Common myeloid progenitor, CD34-positive (primary cell): ENCODE measurements around the gene BACH1.

Source experiments
- CTCF ChIA-PET: fragments of 350-600 bp; sonication (Branson Sonifier 250); formaldehyde crosslinking; loops from one replicate; lab custom pipeline; 2021; ENCODE audit warnings: antibody characterized with exemption; lab: Charles Lee
- POLR2A ChIA-PET: fragments of 350-600 bp; sonication (Branson Sonifier 250); formaldehyde crosslinking; loops from one replicate; lab custom pipeline; 2021; ENCODE audit warnings: antibody characterized with exemption; lab: Charles Lee
- DNase-seq, 3 donors: peaks; one replicate each; pipeline versions ENCODE4 v3.0.0 to v3.0.0-alpha.2; 2013
- H3K27ac ChIP-seq, 2 experiments: 1 replicate in 1 of 2; 2 replicates in 1 of 2; pipeline ENCODE4 v1.7.0; 2013; ENCODE audit warnings: inconsistent platforms in 2 of 2, low read length in 2 of 2, mild to moderate bottlenecking in 2 of 2, low read depth in 1 of 2, moderate library complexity in 1 of 2; ENCODE audit not compliant: severe bottlenecking in 2 of 2, insufficient read depth in 1 of 2, poor library complexity in 1 of 2
- H3K27me3 ChIP-seq, 5 experiments: replicated peaks in 2 of 5; 1 replicate in 3 of 5; 2 replicates in 2 of 5; pipeline versions ENCODE4 v1.6.1 to v1.7.0; 2013; ENCODE audit warnings: low read length in 4 of 5, mild to moderate bottlenecking in 2 of 5, moderate library complexity in 2 of 5, inconsistent platforms in 1 of 5; ENCODE audit not compliant: insufficient read depth in 5 of 5, control insufficient read depth in 4 of 5
- H3K36me3 ChIP-seq, 4 experiments: 1 replicate in 2 of 4; 2 replicates in 2 of 4; pipeline versions ENCODE4 v1.6.1 to v1.7.0; 2013; ENCODE audit warnings: low read length in 3 of 4, control low read depth in 1 of 4, mild to moderate bottlenecking in 1 of 4; ENCODE audit not compliant: control insufficient read depth in 4 of 4, insufficient read depth in 4 of 4
- H3K4me1 ChIP-seq, 4 experiments: 1 replicate in 3 of 4; 2 replicates in 1 of 4; pipeline versions ENCODE4 v1.6.1 to v1.7.1; 2013; ENCODE audit warnings: low read length in 3 of 4, mild to moderate bottlenecking in 3 of 4, control low read depth in 1 of 4, inconsistent platforms in 1 of 4, moderate library complexity in 1 of 4; ENCODE audit not compliant: control insufficient read depth in 4 of 4, insufficient read depth in 4 of 4; ENCODE audit errors: control extremely low read depth in 1 of 4
- H3K4me3 ChIP-seq, 7 experiments: 1 replicate in 4 of 7; 2 replicates in 3 of 7; pipeline versions ENCODE4 v1.5.1 to v1.7.0; 2013; ENCODE audit warnings: mild to moderate bottlenecking in 7 of 7, low read length in 6 of 7, moderate library complexity in 6 of 7, inconsistent platforms in 2 of 7, low read depth in 2 of 7, control low read depth in 1 of 7; ENCODE audit not compliant: insufficient read depth in 4 of 7, control insufficient read depth in 1 of 7; ENCODE audit errors: extremely low read depth in 1 of 7
- H3K9me3 ChIP-seq, 5 experiments: 1 replicate in 4 of 5; 2 replicates in 1 of 5; pipeline versions ENCODE4 v1.6.1 to v1.7.1; 2013; ENCODE audit warnings: low read length in 4 of 5, mild to moderate bottlenecking in 2 of 5, inconsistent platforms in 1 of 5, low read depth in 1 of 5, moderate library complexity in 1 of 5; ENCODE audit not compliant: control insufficient read depth in 4 of 5, insufficient read depth in 2 of 5; ENCODE audit errors: control extremely low read depth in 1 of 5
- WGBS: methylation state at CpG from one replicate; pipeline ENCODE4 v1.1.5; 2013; ENCODE audit not compliant: insufficient coverage; 5-methylcytosine and 5-hydroxymethylcytosine counted together

The BACH1 gene

GRCh38 chr21:29377266-29377665, 78.5 kb downstream of the BACH1 start:
- Histone ChIP-seq H3K27me3 (no peaks in the 10 kb centered on the region), H3K4me3 (no peak overlapping the region), H3K9me3 (peaks cover 0 to 2% (median 0%) of the 10 kb centered on the region in 5 experiments), H3K36me3 (peaks cover 0 to 6% (median 3%) of the 10 kb centered on the region in 4 experiments), H3K4me1 (peaks cover 0 to 8% (median 4%) of the 10 kb centered on the region in 4 experiments), H3K27ac (no peak overlapping the region)
- ChIA-PET POLR2A (no interaction called here), CTCF (interaction anchor here (1.4 to 1.7 kb wide), 5 partner anchors 213 to 289 kb away, joined by 3 to 10 read pairs (median 7); no protein-coding TSS in a partner anchor)
- 86% methylated on average over 3 of the region's 4 CpGs for WGBS
- DNase-seq, result no peak

- H3K27ac ChIP-seq, result no peak overlapping the region
- CTCF ChIA-PET, result interaction anchor here (1.1 to 1.2 kb wide), 2 partner anchors 214 to 290 kb away, joined by 4 to 6 read pairs; no protein-coding TSS in a partner anchor
- H3K27me3 ChIP-seq, result no peaks in the 10 kb centered on the region
- no peak for DNase-seq
- 100% methylated on average over 1 of the region's 4 CpGs for WGBS
- POLR2A ChIA-PET, result no interaction called here
- peaks cover 0 to 8% (median 4%) of the 10 kb centered on the region in 4 experiments for H3K4me1 ChIP-seq
- peaks cover 0 to 2% (median 0%) of the 10 kb centered on the region in 5 experiments for H3K9me3 ChIP-seq
- no peaks in the 10 kb centered on the region for H3K36me3 ChIP-seq
- H3K4me3 ChIP-seq, result no peak overlapping the region
Observed at GRCh38 chr21:29378832-29379231, 80.1 kb downstream of the BACH1 start.

- peaks cover 0 to 2% (median 0%) of the 10 kb centered on the region in 5 experiments for H3K9me3 ChIP-seq
- POLR2A ChIA-PET, result no interaction called here
- CTCF ChIA-PET, result interaction anchor here (1.2 kb wide), 1 partner anchor 291 kb away, joined by 6 read pairs; no protein-coding TSS in a partner anchor
- whole genome bisulfite sequencing, result 90% methylated on average over 3 of the region's 6 CpGs
- H3K27me3 ChIP-seq, result no peaks in the 10 kb centered on the region
- H3K36me3 ChIP-seq, result no peaks in the 10 kb centered on the region
- peaks cover 0 to 8% (median 4%) of the 10 kb centered on the region in 4 experiments for H3K4me1 ChIP-seq
- no peak overlapping the region for H3K27ac ChIP-seq
- no peak overlapping the region for H3K4me3 ChIP-seq
- no peak for DNase-seq
Observed at GRCh38 chr21:29379517-29380054, 80.9 kb downstream of the BACH1 start.

DNA sequence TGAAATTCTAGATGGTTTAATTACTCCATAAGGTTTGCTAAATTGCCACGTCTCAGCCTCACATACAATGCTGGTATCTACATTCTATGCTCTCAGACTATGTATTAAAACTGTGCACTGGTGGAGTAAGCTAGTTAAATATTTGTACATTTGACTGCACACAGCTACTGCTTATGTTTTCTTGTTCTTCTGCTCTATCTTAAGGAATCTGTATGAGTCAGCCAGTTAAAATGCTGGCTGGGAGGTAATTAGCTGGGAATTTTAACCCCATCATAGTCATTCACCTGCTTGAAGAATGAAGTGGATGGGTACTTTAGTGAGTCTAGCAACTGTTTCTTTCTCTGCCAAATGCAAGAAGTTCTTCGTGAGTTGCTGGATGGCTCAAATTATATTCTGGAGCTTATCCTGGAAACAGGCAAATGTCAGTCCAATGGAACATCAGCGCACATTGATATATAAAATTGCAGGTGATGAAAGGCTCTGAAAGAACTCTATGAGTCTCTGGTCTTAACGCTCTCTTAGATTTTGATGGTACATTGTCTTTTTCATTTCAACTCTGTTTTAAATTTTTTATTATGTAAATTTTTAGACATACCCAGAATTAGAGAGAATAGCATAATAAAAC, 83.4 kb downstream of the BACH1 start:
- Histone ChIP-seq H3K4me1 (no peaks in the 10 kb centered on the region), H3K4me3 (no peak overlapping the region), H3K9me3 (peaks cover 0 to 2% (median 0%) of the 10 kb centered on the region in 5 experiments), H3K36me3 (no peaks in the 10 kb centered on the region), H3K27me3 (no peaks in the 10 kb centered on the region), H3K27ac (no peak overlapping the region)
- ChIA-PET CTCF (interaction anchor here (1.6 kb wide), 1 partner anchor 9 kb away, joined by 4 read pairs; no protein-coding TSS in a partner anchor), POLR2A (no interaction called here)
- WGBS, result 100% methylated on average over 2 of the region's 4 CpGs
- no peak for DNase-seq

DNA sequence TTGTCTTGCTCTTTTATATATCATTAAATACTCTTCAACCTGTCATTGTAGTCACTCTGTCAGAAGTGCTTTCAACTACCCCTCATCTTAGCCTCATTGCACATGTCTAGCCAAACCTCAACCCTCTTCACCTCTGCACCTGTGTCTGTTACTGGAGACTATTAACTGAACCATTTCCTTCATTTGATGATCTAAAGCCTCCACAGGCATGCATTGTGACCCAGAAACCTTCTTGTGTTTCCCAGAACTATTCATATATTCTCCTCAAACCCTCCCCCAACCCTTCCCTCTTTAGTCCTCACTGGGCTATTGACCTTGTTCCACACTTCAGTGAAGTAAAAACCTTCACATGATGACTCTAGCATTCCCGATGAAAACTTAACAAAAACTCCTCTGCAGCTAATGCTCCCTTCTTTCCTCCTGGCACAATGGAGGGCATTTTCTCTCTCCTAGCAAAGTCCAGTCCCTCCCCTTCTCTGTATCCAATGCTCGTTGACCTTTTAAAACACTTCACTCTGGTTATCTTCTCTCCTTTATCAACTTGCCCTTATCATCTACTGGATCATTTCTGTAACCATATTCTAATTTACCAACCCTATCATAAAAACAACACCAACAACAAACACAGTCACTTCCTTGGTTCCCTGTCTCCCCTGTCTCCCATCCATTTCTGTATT, 86.1 kb downstream of the BACH1 start:
- POLR2A ChIA-PET, result no interaction called here

DNA sequence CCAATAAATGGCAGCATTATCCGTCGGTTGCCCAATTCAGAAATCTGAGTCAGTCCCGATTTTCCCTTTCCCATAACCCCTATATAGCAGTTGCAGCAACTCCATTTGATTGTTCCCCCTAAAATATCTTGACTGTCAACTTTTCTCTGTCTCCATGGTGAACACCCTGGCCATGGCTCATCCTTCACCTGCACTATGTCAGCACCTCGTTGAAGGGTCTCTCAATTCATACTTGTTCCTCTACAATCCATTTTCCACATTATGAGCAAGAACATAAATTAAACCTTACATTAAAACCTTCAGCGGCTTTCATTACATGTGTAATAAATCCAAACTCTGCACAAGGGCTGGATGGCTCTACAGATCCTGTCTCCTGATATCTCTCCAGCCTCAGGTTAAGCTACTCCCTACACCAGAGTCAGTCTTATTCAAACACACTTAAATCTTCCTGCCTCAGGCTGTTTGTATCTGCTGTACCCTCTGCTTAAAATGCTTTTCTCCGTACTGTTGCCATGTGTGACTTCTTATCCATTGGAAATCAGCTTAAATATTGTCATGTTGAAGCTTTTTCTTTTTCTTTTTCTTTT, 87.3 kb downstream of the BACH1 start:
- no peak for DNase-seq
- POLR2A ChIA-PET, result no interaction called here
- peaks cover 0 to 2% (median 0%) of the 10 kb centered on the region in 5 experiments for H3K9me3 ChIP-seq
- H3K36me3 ChIP-seq, result no peaks in the 10 kb centered on the region
- H3K4me3 ChIP-seq, result no peak overlapping the region
- 98% methylated on average over 5 of the region's 6 CpGs for WGBS
- CTCF ChIA-PET, result no interaction called here
- H3K4me1 ChIP-seq, result no peaks in the 10 kb centered on the region
- no peak overlapping the region for H3K27ac ChIP-seq
- H3K27me3 ChIP-seq, result no peaks in the 10 kb centered on the region

More for the DNA sequence above, 86.1 kb downstream of the BACH1 start:
- H3K27me3 ChIP-seq, result no peaks in the 10 kb centered on the region
- no peak overlapping the region for H3K27ac ChIP-seq
- no peak for DNase-seq
- H3K4me3 ChIP-seq, result no peak overlapping the region
- CTCF ChIA-PET, result no interaction called here
- no peaks in the 10 kb centered on the region for H3K4me1 ChIP-seq
- peaks cover 0 to 2% (median 0%) of the 10 kb centered on the region in 5 experiments for H3K9me3 ChIP-seq
- no peaks in the 10 kb centered on the region for H3K36me3 ChIP-seq
- 93% methylated on average over 2 of the region's 2 CpGs for WGBS
